Measurements from ENCODE around the gene CHD9.

- no peak for TF ChIP-seq CTCF (IDR thresholded peaks at IDR 0.05; ENCODE audit: low read length)
- no peak for TF ChIP-seq EZH2 (optimal IDR thresholded peaks at IDR 0.05; ENCODE audit: low read depth, low read length)
- no peak for TF ChIP-seq EZH2phosphoT487 (IDR thresholded peaks at IDR 0.05; ENCODE audit: low read length)
Measured at GRCh38 chr16:53323924-53324323, 269.1 kb downstream of the CHD9 start.

Measured in MM.1S (cell line).